Activated naive CD4-positive, alpha-beta T cell treated with anti-CD3 and anti-CD28 coated beads, Interleukin-2, amount 50 U/mL, for 24 hours (primary cell): ENCODE data around the gene RAP1GAP2.

Source experiments
- H3K27ac Mint-ChIP-seq: one replicate; pipeline ENCODE4 v1.8.0; 2021; ENCODE audit warnings: mild to moderate bottlenecking, mixed read lengths
- H3K27me3 Mint-ChIP-seq: one replicate; pipeline ENCODE4 v1.8.0; 2021; ENCODE audit warnings: mixed read lengths
- H3K36me3 Mint-ChIP-seq: one replicate; pipeline ENCODE4 v1.8.0; 2021; ENCODE audit warnings: mixed read lengths
- H3K4me1 Mint-ChIP-seq: one replicate; pipeline ENCODE4 v1.8.0; 2021; ENCODE audit warnings: mixed read lengths
- H3K4me3 Mint-ChIP-seq: one replicate; pipeline ENCODE4 v1.8.0; 2021; ENCODE audit warnings: mild to moderate bottlenecking, mixed read lengths
- H3K9me3 Mint-ChIP-seq: one replicate; pipeline ENCODE4 v1.8.0; 2021; ENCODE audit warnings: mixed read lengths

The RAP1GAP2 gene

DNA sequence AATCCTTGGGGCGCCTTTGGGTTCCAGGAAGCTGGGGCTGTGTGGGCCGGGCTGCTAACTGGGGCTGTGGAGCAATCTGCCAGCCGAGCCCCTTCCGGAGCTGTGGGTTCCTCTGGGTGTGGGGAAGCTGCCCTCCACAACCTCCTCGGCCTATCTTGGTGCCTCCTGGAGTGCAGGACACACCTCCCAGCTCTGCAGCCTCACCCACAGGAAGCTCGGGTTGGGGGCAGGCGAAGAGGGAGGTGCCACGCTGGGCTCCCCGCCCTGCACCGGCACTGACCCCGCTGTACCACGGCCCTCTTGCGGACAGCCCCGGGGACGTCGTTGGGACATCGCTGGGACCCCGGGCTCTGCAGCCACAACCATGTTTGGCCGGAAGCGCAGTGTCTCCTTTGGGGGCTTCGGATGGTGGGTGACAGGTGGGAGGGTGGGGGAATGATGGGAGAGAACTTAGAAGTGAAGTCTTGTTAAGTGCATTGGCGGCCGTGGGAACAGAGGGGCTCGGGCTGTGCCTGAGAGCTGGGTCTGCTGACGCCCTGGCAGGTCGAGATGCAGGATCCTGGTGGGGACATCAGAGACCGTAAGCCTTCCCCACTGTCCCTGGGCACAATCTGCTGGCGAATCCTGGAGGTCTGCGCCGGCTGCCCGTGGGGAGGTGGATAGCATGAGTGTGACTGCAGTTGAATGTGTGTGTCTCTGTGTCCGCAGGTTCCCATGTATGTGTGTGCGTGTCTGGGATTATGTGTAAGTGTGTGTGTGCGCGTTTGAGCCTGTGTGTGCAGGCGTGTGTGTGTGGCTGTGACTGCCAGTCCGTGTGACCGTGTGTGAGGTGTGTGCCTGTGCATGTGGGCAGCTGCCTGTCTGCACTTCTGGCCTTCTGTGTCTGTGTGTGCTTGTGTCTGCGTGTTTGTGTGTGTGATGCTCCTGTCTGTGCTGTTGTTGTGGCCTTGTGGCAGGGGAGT, at the start of gene RAP1GAP2:
RAP1GAP2 (plus strand) TSS at position 275 of the 962 bp plus-strand sequence; CDS start at position 365, 90 bp downstream.
- Mint-ChIP-seq H3K9me3 (no peaks in the 10 kb centered on the region), H3K36me3 (peaks cover 3% of the 10 kb centered on the region), H3K27me3 (no peaks in the 10 kb centered on the region), H3K4me3 (peak within 1 kb of the TSS; percentile 79), H3K27ac (no peak within 1 kb of the TSS), H3K4me1 (peaks cover 69% of the 10 kb centered on the region)

DNA sequence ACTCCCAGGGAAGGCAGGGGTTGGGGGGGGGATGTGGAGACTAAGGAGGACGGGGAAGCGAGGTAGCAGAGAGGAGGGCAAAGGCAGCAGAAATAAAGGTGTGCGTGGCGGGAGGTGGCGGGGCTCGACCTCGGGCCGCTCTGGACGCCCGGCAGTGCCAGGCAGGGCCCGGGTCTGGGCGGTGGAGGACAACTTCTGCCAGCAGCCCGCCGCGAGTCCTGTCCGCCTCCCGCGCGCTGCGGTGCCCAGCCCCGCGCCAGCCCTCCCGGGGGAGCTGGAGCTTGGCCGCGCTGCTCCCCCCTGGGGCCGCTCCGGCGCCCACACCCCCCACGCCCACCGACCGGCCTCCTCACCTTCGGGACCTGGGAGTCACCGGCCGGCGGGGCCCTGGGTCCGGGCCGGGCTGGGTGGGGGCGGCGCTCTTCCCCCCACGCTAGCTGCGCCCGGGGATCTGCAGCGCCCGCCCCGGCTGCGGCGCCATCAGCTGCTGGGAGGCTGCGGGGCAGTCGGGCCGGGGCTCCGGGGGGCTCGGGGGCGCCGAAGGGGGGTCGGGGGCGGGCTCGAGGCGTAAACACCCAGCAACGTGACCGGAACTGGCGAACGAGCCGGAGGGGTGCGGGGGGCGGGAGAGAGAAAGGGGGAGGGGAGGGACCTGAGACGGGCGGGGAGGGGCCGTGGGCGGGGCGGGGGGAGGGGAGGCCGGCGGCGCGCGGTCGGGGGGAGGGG, 47.0 kb upstream of the RAP1GAP2 start, which contains the start of gene CCDC92B:
CCDC92B (minus strand) TSS at position 595 of the 726 bp plus-strand sequence. CDS start 14,507 bp downstream, outside the sequence.
- Mint-ChIP-seq H3K4me3 (no peak within 1 kb of the TSS), H3K36me3 (no peaks in the 10 kb centered on the region), H3K27me3 (peaks cover 37% of the 10 kb centered on the region), H3K27ac (no peak within 1 kb of the TSS), H3K9me3 (no peaks in the 10 kb centered on the region), H3K4me1 (no peaks in the 10 kb centered on the region)

DNA sequence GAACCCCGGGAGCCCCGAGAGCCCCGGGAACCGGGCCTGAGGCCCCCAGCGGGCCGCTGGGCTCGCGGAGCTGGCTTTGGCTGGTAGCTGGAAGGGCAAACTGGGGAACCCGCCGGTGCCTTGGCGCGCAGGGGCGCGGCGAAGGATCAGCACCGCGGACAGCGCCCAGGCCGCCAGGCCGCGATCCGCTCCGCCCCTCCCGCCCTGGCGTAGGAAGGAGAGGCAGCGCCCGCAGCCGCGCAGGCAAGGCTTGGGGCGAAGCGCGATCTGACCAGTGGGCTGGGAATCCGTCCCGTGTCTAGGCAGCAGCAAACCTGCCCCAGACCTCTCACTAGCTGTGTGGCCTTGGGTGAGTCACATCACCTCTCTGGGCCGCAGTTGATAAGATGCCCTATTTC, 46.5 kb upstream of the RAP1GAP2 start:
- Mint-ChIP-seq H3K4me3 (no peak overlapping the region), H3K4me1 (no peaks in the 10 kb centered on the region), H3K27me3 (peaks cover 37% of the 10 kb centered on the region), H3K36me3 (no peaks in the 10 kb centered on the region), H3K27ac (no peak overlapping the region), H3K9me3 (no peaks in the 10 kb centered on the region)

DNA sequence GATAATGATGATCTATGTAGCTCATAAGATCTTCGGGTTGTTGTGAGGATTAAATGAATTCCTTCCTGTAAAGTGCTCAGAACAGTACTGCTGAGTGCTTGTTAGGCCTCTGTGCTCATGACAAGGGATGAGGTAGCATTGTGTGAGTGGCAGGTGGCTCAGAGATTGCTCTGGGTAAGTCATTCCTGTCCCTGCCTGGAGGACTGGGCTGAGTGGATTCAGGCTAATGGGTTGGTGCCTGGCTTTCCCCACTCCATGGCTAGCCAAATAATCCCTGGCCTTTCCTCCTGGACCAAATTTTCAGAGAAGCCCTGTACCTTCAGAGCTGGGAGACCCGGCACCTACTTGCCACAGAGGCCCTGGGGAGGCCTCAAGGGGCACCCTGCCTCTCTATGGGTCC, 45.5 kb upstream of the RAP1GAP2 start:
- Mint-ChIP-seq H3K36me3 (no peaks in the 10 kb centered on the region), H3K27me3 (peaks cover 32% of the 10 kb centered on the region), H3K4me1 (no peaks in the 10 kb centered on the region), H3K9me3 (no peaks in the 10 kb centered on the region), H3K27ac (no peak overlapping the region), H3K4me3 (no peak overlapping the region)

DNA sequence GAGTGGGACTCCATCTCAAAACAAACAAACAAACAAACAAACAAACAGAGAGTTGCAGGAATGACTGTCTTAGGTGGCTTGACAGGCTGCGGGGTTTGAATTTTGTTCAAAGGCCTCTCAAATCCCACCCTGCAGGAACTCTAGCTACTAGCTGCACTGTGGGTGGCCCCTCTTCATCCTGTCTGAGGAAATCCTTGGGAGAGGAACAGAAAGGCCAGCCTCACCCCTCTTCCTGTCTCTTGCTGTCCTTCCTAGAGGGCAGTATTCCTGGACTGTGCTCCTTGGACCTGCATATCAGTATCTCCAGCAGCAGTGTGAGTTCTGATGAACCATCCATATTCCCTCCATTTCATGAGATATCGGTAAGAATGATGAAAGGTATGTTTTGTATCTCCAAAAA, 44.7 kb upstream of the RAP1GAP2 start:
- H3K4me1 Mint-ChIP-seq, result peaks cover 2% of the 10 kb centered on the region
- no peak overlapping the region for H3K4me3 Mint-ChIP-seq

DNA sequence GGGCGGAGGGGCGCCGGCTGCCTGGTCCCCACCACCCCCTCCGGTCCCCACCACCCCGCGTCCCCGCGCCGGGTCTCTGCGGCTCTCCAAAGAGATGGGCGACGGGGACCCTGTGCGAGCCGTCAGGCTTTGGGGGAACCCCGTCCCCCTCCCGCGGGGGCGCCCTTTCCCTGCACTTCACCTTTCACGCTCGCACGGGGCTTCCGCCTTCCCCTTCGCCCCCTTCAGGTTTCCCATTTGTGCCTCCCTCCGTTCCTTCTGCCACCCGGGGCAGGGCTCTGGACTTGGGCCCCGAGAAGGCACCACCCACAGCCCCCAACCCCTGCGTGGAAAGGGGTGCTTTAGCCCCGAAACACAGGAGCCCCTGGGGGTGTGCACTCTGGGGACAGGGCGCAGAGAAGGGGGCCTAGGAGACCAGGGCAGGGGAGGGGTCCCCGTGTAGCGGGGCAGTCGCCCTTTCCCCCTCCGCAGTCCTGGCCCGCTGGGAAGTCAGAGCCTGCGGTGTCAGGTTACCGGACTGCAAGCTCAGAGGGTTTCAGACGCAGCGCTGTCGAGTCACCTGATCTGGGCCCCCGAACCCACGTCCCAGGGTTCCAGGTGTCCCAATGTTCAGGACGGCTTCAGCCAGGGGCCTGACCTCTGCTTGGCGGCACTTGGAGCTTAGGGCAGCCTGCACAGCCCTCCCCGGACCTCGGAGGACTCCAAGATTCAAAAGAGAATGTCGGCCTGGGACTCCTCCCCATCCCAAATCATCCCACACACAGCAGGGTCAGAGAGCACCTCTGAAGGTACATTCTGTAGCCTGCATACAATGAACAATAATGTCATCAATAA, 40.1 kb upstream of the RAP1GAP2 start:
- Mint-ChIP-seq H3K4me3 (peak overlapping the region; percentile 58), H3K27me3 (peaks cover 34% of the 10 kb centered on the region), H3K27ac (no peak overlapping the region), H3K9me3 (no peaks in the 10 kb centered on the region), H3K4me1 (peaks cover 5% of the 10 kb centered on the region), H3K36me3 (no peaks in the 10 kb centered on the region)

More for the DNA sequence above, 44.7 kb upstream of the RAP1GAP2 start:
- no peaks in the 10 kb centered on the region for H3K9me3 Mint-ChIP-seq
- no peaks in the 10 kb centered on the region for H3K36me3 Mint-ChIP-seq
- peak overlapping the region; percentile 62 for H3K27ac Mint-ChIP-seq
- H3K27me3 Mint-ChIP-seq, result peaks cover 34% of the 10 kb centered on the region

DNA sequence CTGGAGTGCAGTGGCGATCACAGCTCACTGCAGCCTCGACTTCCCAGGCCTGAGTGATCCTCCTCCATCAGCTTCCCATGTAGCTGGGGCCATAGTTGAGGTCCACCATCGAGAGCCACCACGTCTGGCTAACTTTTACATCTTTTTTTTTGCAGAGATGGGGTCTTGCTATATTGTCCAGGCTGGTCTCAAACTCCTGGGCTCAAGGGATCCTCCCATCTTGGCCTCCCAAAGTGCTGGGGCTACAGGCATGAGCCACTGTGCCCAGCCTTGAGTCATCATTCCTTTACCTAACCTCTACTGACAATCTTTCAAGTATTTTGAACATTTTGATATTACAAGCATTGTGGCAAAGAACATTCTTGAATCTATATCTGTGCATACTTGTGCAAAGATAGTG, 37.4 kb upstream of the RAP1GAP2 start:
- H3K9me3 Mint-ChIP-seq, result no peaks in the 10 kb centered on the region
- peaks cover 35% of the 10 kb centered on the region for H3K27me3 Mint-ChIP-seq
- peaks cover 5% of the 10 kb centered on the region for H3K4me1 Mint-ChIP-seq
- H3K36me3 Mint-ChIP-seq, result no peaks in the 10 kb centered on the region
- no peak overlapping the region for H3K4me3 Mint-ChIP-seq
- no peak overlapping the region for H3K27ac Mint-ChIP-seq

DNA sequence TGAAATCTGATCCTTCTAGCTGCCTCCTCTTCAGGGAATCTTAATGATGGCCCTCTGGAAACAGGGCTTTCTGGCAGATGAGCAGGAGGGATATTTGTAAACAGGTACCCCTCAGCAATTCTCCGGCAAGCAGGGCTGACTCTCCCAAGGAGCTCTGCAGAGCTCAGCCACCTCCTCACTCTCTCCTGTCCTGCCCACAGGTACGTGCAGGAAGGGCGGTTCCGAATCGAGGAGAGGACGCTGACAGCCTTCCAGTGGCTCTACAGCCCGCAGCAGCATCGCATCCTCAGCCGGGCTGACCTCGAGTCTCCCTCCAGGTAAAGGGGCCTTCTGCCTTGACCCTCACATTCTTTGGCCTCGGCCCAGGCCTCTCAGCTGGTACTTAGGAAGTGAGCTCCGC, 26.1 kb upstream of the RAP1GAP2 start:
- Mint-ChIP-seq H3K4me1 (no peaks in the 10 kb centered on the region), H3K27me3 (peaks cover 19% of the 10 kb centered on the region), H3K36me3 (no peaks in the 10 kb centered on the region), H3K9me3 (no peaks in the 10 kb centered on the region), H3K4me3 (no peak overlapping the region), H3K27ac (no peak overlapping the region)

DNA sequence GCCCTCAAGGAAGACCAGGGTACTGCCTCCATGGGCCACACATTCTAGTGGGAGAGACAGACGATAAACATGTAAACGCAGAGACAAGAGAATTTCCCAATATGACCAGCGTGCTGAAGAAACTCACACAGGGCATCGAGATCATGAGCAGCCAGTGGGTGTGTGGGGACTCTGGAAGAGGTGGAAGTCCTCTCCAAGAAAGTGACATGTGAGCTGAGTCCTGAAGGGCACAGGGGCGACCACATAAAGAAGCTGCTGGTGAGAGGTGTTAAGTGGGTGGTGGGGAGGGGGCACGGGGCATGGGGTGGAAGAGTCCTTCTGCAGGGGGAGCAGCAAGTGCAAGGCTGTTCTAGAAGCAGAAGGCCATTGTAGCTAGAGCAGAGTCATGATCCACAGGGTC, 21.0 kb upstream of the RAP1GAP2 start:
- peaks cover 5% of the 10 kb centered on the region for H3K4me1 Mint-ChIP-seq
- H3K4me3 Mint-ChIP-seq, result peak overlapping the region; percentile 55
- H3K27me3 Mint-ChIP-seq, result peaks cover 25% of the 10 kb centered on the region
- H3K27ac Mint-ChIP-seq, result no peak overlapping the region
- no peaks in the 10 kb centered on the region for H3K9me3 Mint-ChIP-seq
- H3K36me3 Mint-ChIP-seq, result no peaks in the 10 kb centered on the region

DNA sequence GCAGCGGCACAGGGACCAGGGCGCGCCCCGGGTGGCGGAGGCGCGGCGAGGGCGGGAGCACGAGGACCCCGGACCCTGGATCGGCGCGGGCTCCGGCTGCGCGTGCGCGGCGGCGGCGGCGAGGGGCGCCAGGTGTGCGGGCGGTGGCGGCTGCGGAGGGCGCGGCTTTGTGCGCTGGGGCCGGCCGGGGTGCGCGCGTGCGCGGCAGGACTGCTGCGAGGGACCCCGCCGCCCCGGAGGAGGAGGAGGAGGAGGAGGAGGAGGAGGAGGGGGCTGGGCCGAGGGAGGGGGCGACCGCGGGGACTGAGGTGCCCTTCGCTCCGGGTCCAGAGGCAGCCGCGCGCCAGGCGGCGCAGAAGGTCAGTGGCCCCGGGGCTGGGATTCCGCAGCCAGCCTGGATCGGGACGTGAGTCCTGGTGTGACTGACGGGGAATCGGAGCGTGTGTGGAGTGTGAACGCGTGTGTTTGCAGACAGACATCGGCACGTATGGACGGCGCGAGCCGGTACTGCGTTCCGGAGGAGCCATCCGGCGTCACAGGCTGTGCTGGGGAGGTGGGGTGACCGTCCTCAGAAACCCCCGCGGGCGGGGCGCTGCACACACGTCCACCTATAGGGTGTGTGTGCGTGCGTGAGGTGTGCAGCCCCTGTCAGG, 19.5 kb upstream of the RAP1GAP2 start:
- no peak overlapping the region for H3K27ac Mint-ChIP-seq
- peak overlapping the region; percentile 57 for H3K4me3 Mint-ChIP-seq
- H3K9me3 Mint-ChIP-seq, result no peaks in the 10 kb centered on the region
- peaks cover 5% of the 10 kb centered on the region for H3K4me1 Mint-ChIP-seq
- peaks cover 25% of the 10 kb centered on the region for H3K27me3 Mint-ChIP-seq
- no peaks in the 10 kb centered on the region for H3K36me3 Mint-ChIP-seq

DNA sequence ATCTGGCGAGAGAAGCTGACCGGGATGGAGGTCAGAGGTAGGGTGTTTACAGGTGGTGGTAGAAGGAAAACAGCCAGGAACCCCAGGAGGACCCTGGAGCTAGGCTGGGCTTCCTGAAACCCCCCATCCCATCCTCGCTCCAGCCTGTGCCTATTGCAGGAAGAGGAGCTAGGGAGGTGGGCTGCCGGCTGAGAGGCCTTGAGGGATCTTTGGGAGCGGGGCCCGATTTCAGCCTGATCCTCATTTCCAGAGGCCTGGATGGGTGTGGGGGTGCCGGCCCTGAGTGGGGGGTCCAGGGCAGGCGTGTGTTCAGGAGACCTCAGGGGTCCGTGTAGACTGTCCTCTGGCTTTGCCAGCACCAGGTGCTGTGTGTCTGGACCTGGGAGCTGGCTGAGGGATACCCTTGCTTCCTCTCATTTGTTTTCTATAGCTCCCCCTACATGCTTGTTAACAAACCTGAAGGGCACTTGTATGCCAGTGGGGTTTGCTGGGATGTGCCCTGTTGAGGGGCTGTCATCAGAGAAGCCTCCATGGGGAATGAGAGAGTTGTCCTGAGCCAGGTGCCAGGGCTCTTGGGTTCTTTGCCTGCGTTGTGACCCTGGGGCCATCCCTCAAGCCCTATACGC, 18.9 kb upstream of the RAP1GAP2 start:
- Mint-ChIP-seq H3K36me3 (no peaks in the 10 kb centered on the region), H3K4me3 (peak overlapping the region; percentile 57), H3K4me1 (peaks cover 5% of the 10 kb centered on the region), H3K27ac (no peak overlapping the region), H3K27me3 (peaks cover 25% of the 10 kb centered on the region), H3K9me3 (no peaks in the 10 kb centered on the region)

DNA sequence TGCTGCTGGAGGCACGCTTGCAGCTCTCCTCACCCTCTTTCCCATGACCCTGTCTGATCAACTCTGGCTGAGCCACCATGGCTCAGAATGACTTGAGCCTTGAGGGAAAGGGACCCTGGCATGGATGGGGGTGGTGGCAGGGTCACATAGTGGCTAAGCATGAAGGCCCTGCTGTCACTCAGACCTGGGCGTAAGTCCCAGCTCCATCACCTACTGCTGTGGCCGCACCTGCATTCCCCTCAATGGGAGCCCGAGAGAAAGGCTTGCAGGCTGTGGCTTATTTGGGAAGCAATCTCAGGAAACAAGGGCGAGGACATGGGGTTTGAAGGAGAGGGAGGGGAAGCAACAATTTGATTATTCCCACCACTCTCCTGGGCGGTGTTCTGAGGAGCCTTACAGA, 17.7 kb upstream of the RAP1GAP2 start:
- H3K27me3 Mint-ChIP-seq, result peaks cover 16% of the 10 kb centered on the region
- H3K4me1 Mint-ChIP-seq, result peaks cover 5% of the 10 kb centered on the region
- no peaks in the 10 kb centered on the region for H3K9me3 Mint-ChIP-seq
- H3K4me3 Mint-ChIP-seq, result no peak overlapping the region
- H3K27ac Mint-ChIP-seq, result no peak overlapping the region
- no peaks in the 10 kb centered on the region for H3K36me3 Mint-ChIP-seq

DNA sequence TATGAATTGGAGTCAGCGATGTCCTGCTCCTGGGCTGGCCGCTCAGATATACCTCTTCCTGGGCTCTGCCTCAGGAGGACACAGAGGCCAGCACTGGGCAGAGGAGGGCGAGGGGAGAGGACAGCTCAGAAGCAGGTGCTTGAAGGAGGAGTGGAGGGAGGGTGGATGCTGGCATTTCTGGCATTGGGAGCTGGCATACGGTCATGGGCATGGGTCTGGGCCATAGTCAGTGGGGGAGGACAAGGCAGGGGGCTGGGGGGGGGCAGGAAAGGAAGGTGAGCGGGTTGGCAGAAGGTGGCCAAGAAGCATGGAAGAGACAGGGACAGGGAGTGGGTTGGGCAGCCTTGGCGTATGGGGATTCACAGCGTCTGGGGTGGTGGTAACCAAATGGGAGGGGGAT, 16.7 kb upstream of the RAP1GAP2 start:
- Mint-ChIP-seq H3K4me3 (no peak overlapping the region), H3K4me1 (peaks cover 5% of the 10 kb centered on the region), H3K36me3 (no peaks in the 10 kb centered on the region), H3K27ac (no peak overlapping the region), H3K9me3 (no peaks in the 10 kb centered on the region), H3K27me3 (peaks cover 11% of the 10 kb centered on the region)

DNA sequence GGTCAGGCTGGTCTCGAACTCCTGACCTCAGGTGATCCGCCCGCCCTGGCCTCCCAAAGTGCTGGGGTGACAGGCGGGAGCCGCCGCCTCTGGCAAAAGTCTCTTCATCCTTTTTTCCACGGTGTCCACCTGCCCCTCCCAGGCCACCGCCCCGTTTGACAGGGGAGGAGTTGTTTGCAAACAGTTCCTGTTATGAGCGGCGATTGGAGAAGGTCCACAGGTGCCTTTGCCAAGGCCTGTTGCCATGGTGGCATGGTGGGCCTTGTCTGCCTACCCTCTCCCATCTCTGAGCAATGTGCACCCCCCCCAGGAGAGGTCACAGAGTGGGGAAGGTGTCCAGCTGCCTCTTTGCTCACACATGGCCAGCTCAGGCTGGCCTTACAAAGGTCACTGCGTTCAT, 16.0 kb upstream of the RAP1GAP2 start:
- Mint-ChIP-seq H3K9me3 (no peaks in the 10 kb centered on the region), H3K4me3 (no peak overlapping the region), H3K27ac (no peak overlapping the region), H3K36me3 (no peaks in the 10 kb centered on the region), H3K27me3 (peaks cover 7% of the 10 kb centered on the region), H3K4me1 (peaks cover 5% of the 10 kb centered on the region)
